Measurements from ENCODE around the gene EFHC2. TPM values are rescaled to one million over a fixed set of nuclear protein-coding genes. Genes with fewer than 3 reads are reported as not detected.

EFHC2 gene
- total RNA-seq, 1 experiment from 2014 or later: 4.3 TPM

GRCh38 chrX:44157858-44158257 lies 185.6 kb downstream of the EFHC2 start:
- no peaks in the 10 kb centered on the region for H3K36me3 ChIP-seq (ENCODE audit: low read depth)
- ChIA-PET POLR2A (ENCODE audit: unreplicated experiment) (no interaction called here), CTCF (no interaction called here)
- H3K27me3 ChIP-seq (ENCODE audit: insufficient read depth, low read depth): no peaks in the 10 kb centered on the region
- H2AFZ ChIP-seq: no peak overlapping the region
- no TSS peak for BruUV-seq (replicated peaks)
- DNase-seq: no peak
- H3K79me2 ChIP-seq (ENCODE audit: low read depth): no peaks in the 10 kb centered on the region
- H3K4me1 ChIP-seq (replicated peaks; ENCODE audit: insufficient read depth): no peaks in the 10 kb centered on the region
- intact Hi-C loops (cut with micrococcal nuclease; ENCODE audit: unreplicated experiment): no loop called here
- no peaks in the 10 kb centered on the region for H3K9me2 ChIP-seq (ENCODE audit: insufficient read depth)
- no peaks in the 10 kb centered on the region for H3K9me3 ChIP-seq (ENCODE audit: insufficient read depth, low read depth)
- no peaks in the 10 kb centered on the region for H3F3A ChIP-seq (ENCODE audit: insufficient read depth, low read depth)
- no peak overlapping the region for H3K4me2 ChIP-seq
- H3K4me3 ChIP-seq: no peak overlapping the region
- no peak for TF ChIP-seq EZH2 (IDR thresholded peaks at IDR 0.05; ENCODE audit: low read depth)
- TF ChIP-seq, protein P1, sequence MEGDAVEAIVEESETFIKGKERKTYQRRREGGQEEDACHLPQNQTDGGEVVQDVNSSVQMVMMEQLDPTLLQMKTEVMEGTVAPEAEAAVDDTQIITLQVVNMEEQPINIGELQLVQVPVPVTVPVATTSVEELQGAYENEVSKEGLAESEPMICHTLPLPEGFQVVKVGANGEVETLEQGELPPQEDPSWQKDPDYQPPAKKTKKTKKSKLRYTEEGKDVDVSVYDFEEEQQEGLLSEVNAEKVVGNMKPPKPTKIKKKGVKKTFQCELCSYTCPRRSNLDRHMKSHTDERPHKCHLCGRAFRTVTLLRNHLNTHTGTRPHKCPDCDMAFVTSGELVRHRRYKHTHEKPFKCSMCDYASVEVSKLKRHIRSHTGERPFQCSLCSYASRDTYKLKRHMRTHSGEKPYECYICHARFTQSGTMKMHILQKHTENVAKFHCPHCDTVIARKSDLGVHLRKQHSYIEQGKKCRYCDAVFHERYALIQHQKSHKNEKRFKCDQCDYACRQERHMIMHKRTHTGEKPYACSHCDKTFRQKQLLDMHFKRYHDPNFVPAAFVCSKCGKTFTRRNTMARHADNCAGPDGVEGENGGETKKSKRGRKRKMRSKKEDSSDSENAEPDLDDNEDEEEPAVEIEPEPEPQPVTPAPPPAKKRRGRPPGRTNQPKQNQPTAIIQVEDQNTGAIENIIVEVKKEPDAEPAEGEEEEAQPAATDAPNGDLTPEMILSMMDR (conservative IDR thresholded peaks at IDR 0.05): no peak
- no peaks in the 10 kb centered on the region for H4K20me1 ChIP-seq (ENCODE audit: insufficient read depth)
- H3K27ac ChIP-seq: no peak overlapping the region

GRCh38 chrX:44157283-44157682 lies 186.2 kb downstream of the EFHC2 start:
- no peaks in the 10 kb centered on the region for H3K9me3 ChIP-seq (ENCODE audit: insufficient read depth, low read depth)
- CTCF ChIA-PET: no interaction called here

DNA sequence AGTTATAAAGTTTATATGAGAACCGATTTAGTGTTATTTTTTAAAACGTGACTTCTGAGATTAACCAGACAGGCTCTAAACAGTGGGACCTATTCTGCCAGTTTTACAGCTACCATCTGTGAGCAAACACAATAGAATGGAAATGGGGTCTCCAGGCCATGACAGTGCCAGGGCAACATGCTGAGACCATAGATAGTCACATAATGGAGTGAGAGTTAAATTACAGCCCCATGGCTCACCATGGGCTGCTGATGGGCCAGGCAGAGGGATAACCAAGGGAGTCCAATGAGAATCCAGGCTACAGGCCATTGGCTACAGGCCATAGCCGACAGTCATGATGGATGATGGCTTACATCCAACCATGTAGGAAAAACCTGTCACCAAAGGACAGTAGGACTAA lies 186.7 kb downstream of the EFHC2 start:
- Histone ChIP-seq H3K9me3 (ENCODE audit: insufficient read depth, low read depth) (no peaks in the 10 kb centered on the region), H3K36me3 (ENCODE audit: low read depth) (no peaks in the 10 kb centered on the region), H3K4me2 (no peak overlapping the region), H4K20me1 (ENCODE audit: insufficient read depth) (no peaks in the 10 kb centered on the region), H3K79me2 (ENCODE audit: low read depth) (no peaks in the 10 kb centered on the region), H3K4me1 (replicated peaks; ENCODE audit: insufficient read depth) (no peaks in the 10 kb centered on the region), H3K27ac (no peak overlapping the region), H3K4me3 (no peak overlapping the region), H2AFZ (no peak overlapping the region), H3K9me2 (ENCODE audit: insufficient read depth) (no peaks in the 10 kb centered on the region), H3K27me3 (ENCODE audit: insufficient read depth, low read depth) (no peaks in the 10 kb centered on the region), H3F3A (ENCODE audit: insufficient read depth, low read depth) (no peaks in the 10 kb centered on the region)
- DNase-seq: no peak
- POLR2A ChIA-PET (ENCODE audit: unreplicated experiment): no interaction called here
- CTCF ChIA-PET: no interaction called here
- TF ChIP-seq EZH2 (IDR thresholded peaks at IDR 0.05; ENCODE audit: low read depth): no peak
- TF ChIP-seq, protein P1 (conservative IDR thresholded peaks at IDR 0.05): no peak
- BruUV-seq (replicated peaks): no TSS peak
- intact Hi-C loops (cut with micrococcal nuclease; ENCODE audit: unreplicated experiment): no loop called here

More at GRCh38 chrX:44157283-44157682, 186.2 kb downstream of the EFHC2 start:
- no peak overlapping the region for H2AFZ ChIP-seq
- no peaks in the 10 kb centered on the region for H3K36me3 ChIP-seq (ENCODE audit: low read depth)
- no peak overlapping the region for H3K4me2 ChIP-seq
- H3K79me2 ChIP-seq (ENCODE audit: low read depth): no peaks in the 10 kb centered on the region
- H3K4me3 ChIP-seq: no peak overlapping the region
- BruUV-seq (replicated peaks): no TSS peak
- no peaks in the 10 kb centered on the region for H3K4me1 ChIP-seq (replicated peaks; ENCODE audit: insufficient read depth)
- H3K27me3 ChIP-seq (ENCODE audit: insufficient read depth, low read depth): no peaks in the 10 kb centered on the region
- intact Hi-C loops (cut with micrococcal nuclease; ENCODE audit: unreplicated experiment): no loop called here
- H3F3A ChIP-seq (ENCODE audit: insufficient read depth, low read depth): no peaks in the 10 kb centered on the region
- no peak for DNase-seq
- H3K9me2 ChIP-seq (ENCODE audit: insufficient read depth): no peaks in the 10 kb centered on the region
- H4K20me1 ChIP-seq (ENCODE audit: insufficient read depth): no peaks in the 10 kb centered on the region
- TF ChIP-seq, protein P1 (conservative IDR thresholded peaks at IDR 0.05): no peak
- no peak for TF ChIP-seq EZH2 (IDR thresholded peaks at IDR 0.05; ENCODE audit: low read depth)
- no peak overlapping the region for H3K27ac ChIP-seq
- POLR2A ChIA-PET (ENCODE audit: unreplicated experiment): no interaction called here
